ENCODE results near the gene FAXC. TPM values are rescaled to one million over a fixed set of nuclear protein-coding genes. Genes with fewer than 3 reads are reported as not detected.
A peak's percentile ranks its signal among the peaks of the same experiment; 100 is the strongest.

Gene FAXC
- total RNA-seq, 4 donors from 2014 or later, result under 0.01 to 6.6 (median 2.1) TPM

DNA sequence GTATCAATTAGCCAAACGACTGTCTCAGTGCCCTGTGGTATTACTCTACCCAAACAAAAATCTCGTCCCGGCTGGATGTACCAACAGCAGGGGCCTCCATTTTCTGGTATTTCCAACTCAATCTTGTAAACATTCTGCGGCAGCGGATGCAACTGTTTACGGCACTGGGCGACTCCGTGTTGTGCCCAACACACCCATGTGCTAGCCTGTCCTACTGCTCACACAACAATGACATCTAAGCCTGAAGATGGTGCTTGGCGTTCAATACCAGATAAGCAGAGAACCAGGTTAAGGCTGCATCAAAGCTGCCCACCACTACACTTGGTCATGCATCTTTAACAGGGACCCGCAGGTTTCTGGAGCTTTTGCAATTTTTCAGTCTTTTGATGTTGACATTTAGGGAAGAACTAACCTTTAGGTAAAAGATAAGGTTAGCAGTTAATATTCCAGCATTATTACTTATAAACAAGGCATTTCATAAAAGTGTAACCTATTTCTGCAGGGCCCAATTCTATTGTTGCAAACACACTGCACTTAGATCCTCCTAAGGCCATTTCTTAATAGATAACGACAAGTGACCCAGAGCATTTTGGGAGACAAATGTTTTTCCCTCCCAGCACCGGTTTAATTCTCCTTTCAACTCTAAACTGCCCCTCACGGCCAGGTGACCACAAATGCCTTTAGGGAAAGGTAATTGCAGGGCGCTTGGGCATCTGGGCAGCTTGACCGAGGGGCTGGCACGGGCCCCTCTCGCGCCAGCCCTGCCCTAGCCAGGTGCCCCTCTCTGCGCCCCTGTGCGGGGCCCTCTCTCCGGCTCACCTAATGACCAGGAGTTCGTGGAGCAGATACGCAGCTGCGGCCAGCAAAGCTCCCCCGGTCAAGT lies 945 bp downstream of the FAXC start:
- H3K4me3 ChIP-seq, result peak overlapping the region in 2 of 4 donors; percentile 57 to 72
- no peak for DNase-seq
- H3K27me3 ChIP-seq, result peaks cover 0 to 8% of the 10 kb centered on the region in 2 donors
- H3K27ac ChIP-seq, result peak overlapping the region in 1 of 4 donors; percentile 79
- no peaks in the 10 kb centered on the region for H3K9me3 ChIP-seq
- H3K4me1 ChIP-seq, result peaks cover 0 to 8% (median 0%) of the 10 kb centered on the region in 4 donors
- TF ChIP-seq POLR2A (IDR thresholded peaks at IDR 0.05), result no peak
- TF ChIP-seq, protein P1, sequence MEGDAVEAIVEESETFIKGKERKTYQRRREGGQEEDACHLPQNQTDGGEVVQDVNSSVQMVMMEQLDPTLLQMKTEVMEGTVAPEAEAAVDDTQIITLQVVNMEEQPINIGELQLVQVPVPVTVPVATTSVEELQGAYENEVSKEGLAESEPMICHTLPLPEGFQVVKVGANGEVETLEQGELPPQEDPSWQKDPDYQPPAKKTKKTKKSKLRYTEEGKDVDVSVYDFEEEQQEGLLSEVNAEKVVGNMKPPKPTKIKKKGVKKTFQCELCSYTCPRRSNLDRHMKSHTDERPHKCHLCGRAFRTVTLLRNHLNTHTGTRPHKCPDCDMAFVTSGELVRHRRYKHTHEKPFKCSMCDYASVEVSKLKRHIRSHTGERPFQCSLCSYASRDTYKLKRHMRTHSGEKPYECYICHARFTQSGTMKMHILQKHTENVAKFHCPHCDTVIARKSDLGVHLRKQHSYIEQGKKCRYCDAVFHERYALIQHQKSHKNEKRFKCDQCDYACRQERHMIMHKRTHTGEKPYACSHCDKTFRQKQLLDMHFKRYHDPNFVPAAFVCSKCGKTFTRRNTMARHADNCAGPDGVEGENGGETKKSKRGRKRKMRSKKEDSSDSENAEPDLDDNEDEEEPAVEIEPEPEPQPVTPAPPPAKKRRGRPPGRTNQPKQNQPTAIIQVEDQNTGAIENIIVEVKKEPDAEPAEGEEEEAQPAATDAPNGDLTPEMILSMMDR (IDR thresholded peaks at IDR 0.05), result no peak
- no peaks in the 10 kb centered on the region for H3K36me3 ChIP-seq

DNA sequence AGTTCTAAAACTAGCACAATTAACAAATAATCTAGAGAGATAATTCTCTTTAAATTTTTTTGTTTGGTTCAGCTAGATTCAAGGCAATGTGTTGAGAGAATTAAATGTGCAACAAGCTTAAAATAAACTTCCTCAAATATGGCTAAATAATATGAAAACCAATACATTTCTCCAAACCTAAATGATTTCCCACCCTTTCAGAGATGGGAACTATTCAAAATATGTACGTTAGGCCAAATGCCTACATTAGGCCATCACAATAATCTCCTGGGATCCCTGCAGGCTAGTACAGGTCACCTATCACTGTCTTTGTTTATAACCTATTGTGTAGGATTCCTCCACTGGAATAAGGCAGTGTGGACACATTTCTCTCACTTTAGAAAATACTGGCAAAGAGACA lies 1.7 kb downstream of the FAXC start:
- TF ChIP-seq POLR2A (IDR thresholded peaks at IDR 0.05), result no peak
- TF ChIP-seq, protein P1 (IDR thresholded peaks at IDR 0.05), result no peak
- Histone ChIP-seq H3K4me3 (no peak overlapping the region), H3K27me3 (peaks cover 0 to 8% of the 10 kb centered on the region in 2 donors), H3K27ac (no peak overlapping the region), H3K4me1 (peaks cover 0 to 8% (median 0%) of the 10 kb centered on the region in 4 donors), H3K36me3 (no peaks in the 10 kb centered on the region), H3K9me3 (no peaks in the 10 kb centered on the region)
- no peak for DNase-seq

DNA sequence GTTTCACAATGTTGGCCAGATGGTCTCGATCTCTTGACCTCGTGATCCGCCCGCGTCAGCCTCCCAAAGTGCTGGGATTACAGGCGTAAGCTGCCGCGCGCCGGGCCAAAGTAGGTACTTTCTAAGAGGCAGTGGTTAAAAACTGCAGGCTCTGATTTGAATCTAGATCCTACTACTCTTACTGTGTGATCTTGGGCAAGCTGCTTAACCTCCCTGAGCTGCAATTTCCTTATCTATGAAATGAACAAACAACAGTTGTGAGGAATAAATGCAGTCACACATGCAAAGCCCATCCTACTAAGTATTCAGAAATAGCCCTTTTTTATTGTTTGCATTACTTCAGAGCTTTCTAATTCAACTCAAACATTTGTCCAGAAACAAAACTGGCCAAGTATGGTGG lies 2.9 kb downstream of the FAXC start:
- Histone ChIP-seq H3K36me3 (no peaks in the 10 kb centered on the region), H3K9me3 (no peaks in the 10 kb centered on the region), H3K4me1 (peaks cover 0 to 8% (median 0%) of the 10 kb centered on the region in 4 donors), H3K27me3 (peaks cover 0 to 8% of the 10 kb centered on the region in 2 donors), H3K27ac (no peak overlapping the region), H3K4me3 (no peak overlapping the region)
- TF ChIP-seq, protein P1 (IDR thresholded peaks at IDR 0.05), result no peak
- TF ChIP-seq POLR2A (IDR thresholded peaks at IDR 0.05), result no peak
- no peak for DNase-seq

DNA sequence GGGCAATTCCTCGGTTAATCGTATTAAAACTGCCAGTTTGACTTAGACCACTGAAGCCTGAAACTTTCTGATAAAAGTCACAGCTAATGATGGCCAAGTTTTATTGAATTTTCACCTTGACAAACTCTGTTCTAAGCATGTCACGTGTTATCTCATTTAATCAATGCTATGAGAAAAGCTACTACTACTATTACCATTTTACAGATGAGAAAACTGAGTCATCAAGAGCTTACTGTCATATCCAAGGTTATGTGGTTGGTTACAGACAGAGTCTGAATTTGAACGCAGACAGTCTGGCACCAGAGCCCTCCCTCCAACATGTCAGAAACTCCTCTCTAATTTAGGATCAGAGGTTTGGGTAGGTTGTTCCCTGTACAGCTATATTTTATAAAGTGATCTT lies 4.3 kb downstream of the FAXC start:
- no peak overlapping the region for H3K4me3 ChIP-seq
- H3K9me3 ChIP-seq, result no peaks in the 10 kb centered on the region
- H3K27me3 ChIP-seq, result peaks cover 0 to 8% of the 10 kb centered on the region in 2 donors
- no peak for TF ChIP-seq POLR2A (IDR thresholded peaks at IDR 0.05)
- TF ChIP-seq, protein P1 (IDR thresholded peaks at IDR 0.05), result no peak
- peaks cover 0 to 8% (median 0%) of the 10 kb centered on the region in 4 donors for H3K4me1 ChIP-seq
- H3K27ac ChIP-seq, result no peak overlapping the region
- no peaks in the 10 kb centered on the region for H3K36me3 ChIP-seq
- DNase-seq, result no peak

DNA sequence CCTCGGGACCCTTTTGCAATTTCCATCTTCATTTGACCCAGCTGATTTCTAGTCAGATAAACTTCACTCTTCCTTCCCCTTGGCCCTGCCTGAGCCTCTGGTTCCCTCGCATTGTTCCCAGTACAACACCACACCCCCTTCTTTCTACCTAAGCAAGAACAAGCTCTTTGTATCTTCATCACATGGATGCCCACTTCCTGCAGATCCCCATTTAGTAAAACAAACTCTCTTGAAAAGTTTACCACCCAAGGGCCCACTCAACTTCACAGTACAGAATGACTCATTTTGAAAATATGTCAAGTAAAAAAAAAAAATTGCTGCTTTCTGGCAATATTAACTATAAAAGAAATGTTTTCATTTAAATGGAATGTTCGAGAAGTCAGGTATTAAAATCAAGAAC lies 5.2 kb downstream of the FAXC start:
- H3K27me3 ChIP-seq, result peaks cover 0 to 8% of the 10 kb centered on the region in 2 donors
- H3K4me1 ChIP-seq, result no peaks in the 10 kb centered on the region
- H3K9me3 ChIP-seq, result no peaks in the 10 kb centered on the region
- no peaks in the 10 kb centered on the region for H3K36me3 ChIP-seq
- H3K27ac ChIP-seq, result no peak overlapping the region
- H3K4me3 ChIP-seq, result no peak overlapping the region
- no peak for DNase-seq
- TF ChIP-seq, protein P1 (IDR thresholded peaks at IDR 0.05), result no peak
- no peak for TF ChIP-seq POLR2A (IDR thresholded peaks at IDR 0.05)
